DOHH2 (cell line): ENCODE measurements around the gene PPP1CC.

Experiments used
- H3F3A ChIP-seq: fragments of 200-600 bp; sonication (generic), shearing (Covaris generic); 2 replicates; pipeline ENCODE4 v1.6.0; 2016; ENCODE audit warnings: antibody characterized with exemption, mild to moderate bottlenecking; ENCODE audit not compliant: control insufficient read depth, insufficient read depth
- H3K27ac ChIP-seq: fragments of 200-600 bp; sonication (generic); 2 replicates; pipeline ENCODE4 v1.5.1; 2014; ENCODE audit warnings: low read depth, mild to moderate bottlenecking, low read length, moderate library complexity
- H3K27me3 ChIP-seq: fragments of 200-600 bp; sonication (generic); 2 replicates; pipeline ENCODE4 v1.6.1; 2014; ENCODE audit warnings: mild to moderate bottlenecking, low read length, mixed read lengths; ENCODE audit not compliant: control insufficient read depth
- H3K36me3 ChIP-seq: fragments of 200-600 bp; sonication (generic); 2 replicates; pipeline ENCODE4 v1.6.1; 2014; ENCODE audit warnings: mild to moderate bottlenecking, low read length, moderate library complexity, mixed read lengths; ENCODE audit not compliant: control insufficient read depth
- H3K4me1 ChIP-seq: fragments of 200-600 bp; sonication (generic); 2 replicates; pipeline ENCODE4 v1.6.1; 2014; ENCODE audit warnings: mild to moderate bottlenecking, low read length, mixed read lengths; ENCODE audit not compliant: control insufficient read depth
- H3K4me2 ChIP-seq: fragments of 200-600 bp; sonication (generic); 2 replicates; pipeline ENCODE4 v1.6.0; 2014; ENCODE audit warnings: mild to moderate bottlenecking, low read length, moderate library complexity
- H3K4me3 ChIP-seq: fragments of 200-600 bp; sonication (generic); 2 replicates; pipeline ENCODE4 v1.5.1; 2014; ENCODE audit warnings: mild to moderate bottlenecking, low read length, mixed read lengths
- H3K79me2 ChIP-seq: fragments of 200-600 bp; sonication (generic); 2 replicates; pipeline ENCODE4 v1.6.1; 2014; ENCODE audit warnings: mild to moderate bottlenecking, low read length, mixed read lengths; ENCODE audit not compliant: control insufficient read depth
- H3K9me2 ChIP-seq: fragments of 200-600 bp; sonication (generic); replicated peaks from 2 replicates; pipeline ENCODE4 v1.6.1; 2014; ENCODE audit warnings: mild to moderate bottlenecking, low read length, mixed read lengths; ENCODE audit not compliant: control insufficient read depth
- H3K9me3 ChIP-seq: fragments of 200-600 bp; sonication (generic); 2 replicates; pipeline ENCODE4 v1.6.1; 2014; ENCODE audit warnings: antibody characterized with exemption, low read length, mixed read lengths; ENCODE audit not compliant: control insufficient read depth, insufficient read depth
- H4K20me1 ChIP-seq: fragments of 200-600 bp; sonication (generic); 2 replicates; pipeline ENCODE4 v1.6.0; 2014; ENCODE audit warnings: low read depth, mild to moderate bottlenecking, antibody characterized with exemption, low read length, moderate library complexity; ENCODE audit not compliant: control insufficient read depth, insufficient read depth
- EZH2phosphoT487 ChIP-seq: fragments of 200-600 bp; sonication (generic); IDR thresholded peaks from 2 replicates; pipeline ENCODE4 v1.6.1; 2017; ENCODE audit warnings: borderline replicate concordance, mild to moderate bottlenecking, antibody characterized with exemption, low read length, moderate library complexity, mixed read lengths
- TF ChIP-seq, protein P1 (sequence below): fragments of 200-600 bp; sonication (generic); IDR thresholded peaks from one replicate; pipeline ENCODE4 v1.5.1; 2014; ENCODE audit warnings: antibody characterized with exemption, mild to moderate bottlenecking, low read depth, low read length; ENCODE audit not compliant: poor library complexity, severe bottlenecking

Gene PPP1CC

DNA sequence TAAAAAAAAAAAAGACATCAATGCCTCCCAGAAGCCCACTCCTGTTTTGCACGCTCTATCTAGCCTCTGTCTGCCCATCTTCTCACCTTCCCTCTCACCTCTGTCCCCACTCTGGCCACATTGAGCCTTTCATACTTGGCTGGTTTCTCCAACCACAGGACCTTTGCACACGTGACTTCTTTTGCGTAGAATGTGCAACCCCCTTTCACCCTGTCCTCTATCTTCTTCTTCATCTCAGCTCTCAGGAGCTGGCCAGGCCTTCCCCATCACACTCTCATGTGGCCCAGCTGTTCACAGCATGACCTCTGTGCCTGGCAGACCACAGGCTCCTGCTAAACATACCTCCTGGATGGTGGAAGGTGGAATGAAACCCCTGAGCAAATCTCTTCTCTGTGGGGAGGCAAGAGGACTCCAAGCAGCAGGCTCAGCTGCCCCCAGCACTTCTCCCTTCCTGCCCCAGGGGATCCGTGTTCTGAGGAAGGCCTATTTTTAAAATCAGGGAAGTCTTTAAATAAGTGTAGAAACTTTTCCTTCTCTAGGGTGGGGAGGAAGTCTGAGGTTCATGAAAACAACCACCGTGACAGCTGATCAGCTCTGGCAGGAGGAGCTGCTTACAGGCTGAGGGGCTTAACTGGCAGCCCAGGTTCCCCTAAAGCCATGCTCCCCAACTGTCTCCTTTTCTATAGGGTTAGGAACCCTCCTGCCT, 65.3 kb downstream of the PPP1CC start:
- Histone ChIP-seq H3K4me2 (peak overlapping the region; percentile 89), H3K4me3 (peak overlapping the region; percentile 63), H3F3A (peaks cover 50% of the 10 kb centered on the region)

DNA sequence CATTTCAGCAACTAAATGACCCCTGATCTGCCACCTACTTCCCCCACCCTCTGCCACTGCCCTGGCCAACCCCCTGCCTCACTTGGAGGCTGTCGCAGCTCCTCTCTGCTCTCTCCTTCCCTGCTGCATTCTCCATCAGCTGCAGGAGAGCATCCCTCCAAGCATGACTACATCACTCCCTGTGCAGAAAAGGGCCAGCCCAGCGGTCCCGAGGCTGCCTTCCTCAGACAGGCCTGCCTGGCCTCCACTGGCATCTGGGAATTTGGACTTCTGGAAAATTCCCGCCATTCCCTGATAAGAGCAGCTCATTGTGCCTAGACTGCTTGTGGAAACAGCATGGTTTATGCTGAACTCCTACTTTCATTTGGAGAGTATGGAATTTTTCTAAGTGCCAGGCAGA, 66.5 kb downstream of the PPP1CC start:
- Histone ChIP-seq H4K20me1 (no peaks in the 10 kb centered on the region), H3K9me2 (no peaks in the 10 kb centered on the region), H3F3A (peaks cover 51% of the 10 kb centered on the region), H3K4me3 (peak overlapping the region; percentile 63), H3K4me2 (peak overlapping the region; percentile 89), H3K27ac (peak overlapping the region; percentile 99), H3K9me3 (no peaks in the 10 kb centered on the region), H3K79me2 (peaks cover 16% of the 10 kb centered on the region), H3K27me3 (no peaks in the 10 kb centered on the region), H3K4me1 (peaks cover 100% of the 10 kb centered on the region), H3K36me3 (peaks cover 54% of the 10 kb centered on the region)
- TF ChIP-seq, protein P1, sequence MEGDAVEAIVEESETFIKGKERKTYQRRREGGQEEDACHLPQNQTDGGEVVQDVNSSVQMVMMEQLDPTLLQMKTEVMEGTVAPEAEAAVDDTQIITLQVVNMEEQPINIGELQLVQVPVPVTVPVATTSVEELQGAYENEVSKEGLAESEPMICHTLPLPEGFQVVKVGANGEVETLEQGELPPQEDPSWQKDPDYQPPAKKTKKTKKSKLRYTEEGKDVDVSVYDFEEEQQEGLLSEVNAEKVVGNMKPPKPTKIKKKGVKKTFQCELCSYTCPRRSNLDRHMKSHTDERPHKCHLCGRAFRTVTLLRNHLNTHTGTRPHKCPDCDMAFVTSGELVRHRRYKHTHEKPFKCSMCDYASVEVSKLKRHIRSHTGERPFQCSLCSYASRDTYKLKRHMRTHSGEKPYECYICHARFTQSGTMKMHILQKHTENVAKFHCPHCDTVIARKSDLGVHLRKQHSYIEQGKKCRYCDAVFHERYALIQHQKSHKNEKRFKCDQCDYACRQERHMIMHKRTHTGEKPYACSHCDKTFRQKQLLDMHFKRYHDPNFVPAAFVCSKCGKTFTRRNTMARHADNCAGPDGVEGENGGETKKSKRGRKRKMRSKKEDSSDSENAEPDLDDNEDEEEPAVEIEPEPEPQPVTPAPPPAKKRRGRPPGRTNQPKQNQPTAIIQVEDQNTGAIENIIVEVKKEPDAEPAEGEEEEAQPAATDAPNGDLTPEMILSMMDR = no peak
- TF ChIP-seq EZH2phosphoT487 = no peak

More for the DNA sequence above, 65.3 kb downstream of the PPP1CC start:
- Histone ChIP-seq H3K9me3 (no peaks in the 10 kb centered on the region), H3K4me1 (peaks cover 100% of the 10 kb centered on the region), H3K36me3 (peaks cover 56% of the 10 kb centered on the region), H4K20me1 (no peaks in the 10 kb centered on the region), H3K27ac (peak overlapping the region; percentile 99), H3K27me3 (no peaks in the 10 kb centered on the region), H3K79me2 (peaks cover 12% of the 10 kb centered on the region), H3K9me2 (no peaks in the 10 kb centered on the region)
- TF ChIP-seq, protein P1 = no peak
- TF ChIP-seq EZH2phosphoT487 = no peak

GRCh38 chr12:110670161-110670701, 72.5 kb downstream of the PPP1CC start:
- Histone ChIP-seq H3K79me2 (peaks cover 23% of the 10 kb centered on the region), H3K9me2 (no peaks in the 10 kb centered on the region), H3K4me1 (peaks cover 92% of the 10 kb centered on the region), H4K20me1 (no peaks in the 10 kb centered on the region), H3K9me3 (no peaks in the 10 kb centered on the region), H3F3A (peaks cover 27% of the 10 kb centered on the region), H3K27ac (peak overlapping the region; percentile 99), H3K36me3 (peaks cover 55% of the 10 kb centered on the region), H3K27me3 (no peaks in the 10 kb centered on the region), H3K4me3 (peak overlapping the region; percentile 59), H3K4me2 (peak overlapping the region; percentile 86)
- TF ChIP-seq EZH2phosphoT487 = no peak
- TF ChIP-seq, protein P1 = no peak
